Gastrocnemius medialis (tissue), 4 donors: ENCODE measurements around the gene CLCA2.

Source experiments
- CTCF ChIP-seq, 5 experiments: fragments of 450-650 bp in 3 of 5; fragments of 200-600 bp in 2 of 5; sonication (generic) in 2 of 5; IDR thresholded peaks in 4 of 5; conservative IDR thresholded peaks in 1 of 5; 1 replicate in 4 of 5; 2 replicates in 1 of 5; pipeline ENCODE4 v1.5.1; 2016 to 2019; ENCODE audit warnings: antibody characterized with exemption in 5 of 5, mild to moderate bottlenecking in 3 of 5, moderate library complexity in 3 of 5
- POLR2A ChIP-seq, 2 donors: fragments of 450-650 bp; IDR thresholded peaks; one replicate each; pipeline ENCODE4 v1.6.1; 2017; ENCODE audit warnings: antibody characterized with exemption in 2 of 2, mild to moderate bottlenecking in 2 of 2, moderate library complexity in 2 of 2

GRCh38 chr1:86377341-86377740, 46.6 kb upstream of the CLCA2 start:
- TF ChIP-seq CTCF (IDR thresholded peaks at IDR 0.05 in 4 of 5, conservative IDR thresholded peaks at IDR 0.05 in 1 of 5) (no peak), POLR2A (IDR thresholded peaks at IDR 0.05) (no peak)
